NCI-H226 (cell line): Measurements from ENCODE around the gene HOXD12.

ENCODE experiments used
- DNase-seq: peaks from one replicate; pipeline ENCODE4 v3.0.0-alpha.2; 2015

HOXD12 gene

DNA sequence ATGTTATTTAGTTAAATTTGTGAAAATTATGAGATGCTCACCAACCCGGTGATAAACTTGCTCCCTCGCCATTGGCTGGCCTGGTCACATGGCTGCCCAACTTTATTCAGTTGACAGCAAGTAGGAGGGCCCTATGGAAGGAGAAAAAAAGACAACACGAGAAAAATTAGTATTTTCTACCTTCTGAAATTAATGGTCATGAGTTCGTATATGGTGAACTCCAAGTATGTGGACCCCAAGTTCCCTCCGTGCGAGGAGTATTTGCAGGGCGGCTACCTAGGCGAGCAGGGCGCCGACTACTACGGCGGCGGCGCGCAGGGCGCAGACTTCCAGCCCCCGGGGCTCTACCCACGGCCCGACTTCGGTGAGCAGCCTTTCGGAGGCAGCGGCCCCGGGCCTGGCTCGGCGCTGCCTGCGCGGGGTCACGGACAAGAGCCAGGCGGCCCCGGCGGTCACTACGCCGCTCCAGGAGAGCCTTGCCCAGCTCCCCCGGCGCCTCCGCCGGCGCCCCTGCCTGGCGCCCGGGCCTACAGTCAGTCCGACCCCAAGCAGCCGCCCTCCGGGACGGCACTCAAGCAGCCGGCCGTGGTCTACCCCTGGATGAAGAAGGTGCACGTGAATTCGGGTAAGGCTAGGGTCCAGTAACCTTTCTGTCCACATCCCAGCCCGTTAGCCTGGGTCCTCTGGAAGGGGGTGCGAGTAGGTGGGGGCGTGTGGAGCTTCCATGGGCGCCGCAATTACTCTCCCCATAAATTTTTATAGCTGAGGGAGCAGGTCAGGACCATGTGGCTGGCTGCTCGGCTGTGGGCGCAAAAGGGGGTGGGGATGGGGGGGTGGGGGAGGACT is 52.1 kb downstream of the HOXD12 start, which contains the start of gene HOXD4:
TSS of gene HOXD4 (plus strand) at position 109 of the 846 bp plus-strand sequence. CDS start at position 193, 84 bp downstream.
- DNase-seq: no peak
